ENCODE measurements around the gene SKI.
"Not testable (repeated sequence)": the region's sequence is repeated elsewhere in the genome, so short reads cannot be mapped to it uniquely, and the experiment has no call there.

The SKI gene

GRCh38 chr1:2279817-2280216, 51.7 kb downstream of the SKI start:
- DNase-seq: no peak

- no peak for DNase-seq
Observed at GRCh38 chr1:2282556-2283270, 54.6 kb downstream of the SKI start.

- no peak for DNase-seq
Observed at GRCh38 chr1:2283371-2283990, 55.4 kb downstream of the SKI start.

GRCh38 chr1:2283991-2284895, 56.1 kb downstream of the SKI start:
- DNase-seq: no peak

- DNase-seq: no peak
Observed at GRCh38 chr1:2284932-2285331, 56.8 kb downstream of the SKI start.

- no peak for DNase-seq
Observed at GRCh38 chr1:2286923-2287322, 58.8 kb downstream of the SKI start.

- no peak for DNase-seq
Observed at GRCh38 chr1:2287649-2288048, 59.5 kb downstream of the SKI start.

- DNase-seq: no peak
Observed at GRCh38 chr1:2288311-2288710, 60.2 kb downstream of the SKI start.

- DNase-seq: no peak
Observed at GRCh38 chr1:2288816-2289536, 60.9 kb downstream of the SKI start.

GRCh38 chr1:2289607-2290006, 61.5 kb downstream of the SKI start:
- DNase-seq: no peak

GRCh38 chr1:2290171-2290578, 62.1 kb downstream of the SKI start:
- peak; percentile 46 for DNase-seq

GRCh38 chr1:2290595-2291510, 62.7 kb downstream of the SKI start:
- peak; percentile 94 for DNase-seq

- DNase-seq: no peak
Observed at GRCh38 chr1:2291577-2291976, 63.5 kb downstream of the SKI start.

- no peak for DNase-seq
Observed at GRCh38 chr1:2292725-2293450, 64.8 kb downstream of the SKI start.

GRCh38 chr1:2294033-2294724, 66.1 kb downstream of the SKI start:
- no peak for DNase-seq

GRCh38 chr1:2294725-2295078, 66.6 kb downstream of the SKI start:
- DNase-seq: no peak

GRCh38 chr1:2295526-2295925, 67.4 kb downstream of the SKI start:
- DNase-seq: no peak

- DNase-seq: not testable (repeated sequence)
Observed at GRCh38 chr1:2296211-2296610, 68.1 kb downstream of the SKI start.

GRCh38 chr1:2296614-2297013, 68.5 kb downstream of the SKI start:
- DNase-seq: no peak

- DNase-seq: no peak
Observed at GRCh38 chr1:2297246-2298011, 69.3 kb downstream of the SKI start.

All from NCI-H226 (cell line).